ENCODE data around the gene TMEM119.

DNA sequence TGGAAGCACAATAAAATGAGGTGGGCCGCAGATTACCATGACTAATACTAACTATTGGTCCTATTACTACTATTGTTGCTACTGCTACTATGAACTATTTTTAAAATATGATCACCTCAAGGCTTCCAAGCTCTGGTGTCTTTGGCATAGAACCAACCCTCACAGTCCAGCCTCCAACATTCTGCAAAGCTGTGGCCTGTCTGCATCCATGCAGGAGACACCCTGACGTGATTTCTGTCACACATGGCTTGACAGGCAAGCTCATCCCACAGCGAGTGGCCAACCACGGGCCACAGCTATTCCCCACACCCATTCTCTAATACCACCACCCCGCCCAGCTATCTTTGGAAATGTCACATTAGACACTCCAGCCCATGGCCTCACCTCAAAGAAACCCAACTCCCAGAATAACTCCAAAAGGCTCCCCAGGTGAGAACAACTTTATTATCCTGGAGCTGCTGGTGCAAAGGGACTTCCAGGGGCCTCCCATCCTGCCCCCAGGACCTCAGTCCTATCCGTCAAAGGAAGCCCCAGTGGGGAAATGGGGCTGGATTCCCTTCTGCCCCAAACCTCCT, 21.1 kb downstream of the TMEM119 start:
- no peak for TF ChIP-seq TCF7 (IDR thresholded peaks at IDR 0.05; ENCODE audit: borderline replicate concordance)
- TF ChIP-seq, protein P1, sequence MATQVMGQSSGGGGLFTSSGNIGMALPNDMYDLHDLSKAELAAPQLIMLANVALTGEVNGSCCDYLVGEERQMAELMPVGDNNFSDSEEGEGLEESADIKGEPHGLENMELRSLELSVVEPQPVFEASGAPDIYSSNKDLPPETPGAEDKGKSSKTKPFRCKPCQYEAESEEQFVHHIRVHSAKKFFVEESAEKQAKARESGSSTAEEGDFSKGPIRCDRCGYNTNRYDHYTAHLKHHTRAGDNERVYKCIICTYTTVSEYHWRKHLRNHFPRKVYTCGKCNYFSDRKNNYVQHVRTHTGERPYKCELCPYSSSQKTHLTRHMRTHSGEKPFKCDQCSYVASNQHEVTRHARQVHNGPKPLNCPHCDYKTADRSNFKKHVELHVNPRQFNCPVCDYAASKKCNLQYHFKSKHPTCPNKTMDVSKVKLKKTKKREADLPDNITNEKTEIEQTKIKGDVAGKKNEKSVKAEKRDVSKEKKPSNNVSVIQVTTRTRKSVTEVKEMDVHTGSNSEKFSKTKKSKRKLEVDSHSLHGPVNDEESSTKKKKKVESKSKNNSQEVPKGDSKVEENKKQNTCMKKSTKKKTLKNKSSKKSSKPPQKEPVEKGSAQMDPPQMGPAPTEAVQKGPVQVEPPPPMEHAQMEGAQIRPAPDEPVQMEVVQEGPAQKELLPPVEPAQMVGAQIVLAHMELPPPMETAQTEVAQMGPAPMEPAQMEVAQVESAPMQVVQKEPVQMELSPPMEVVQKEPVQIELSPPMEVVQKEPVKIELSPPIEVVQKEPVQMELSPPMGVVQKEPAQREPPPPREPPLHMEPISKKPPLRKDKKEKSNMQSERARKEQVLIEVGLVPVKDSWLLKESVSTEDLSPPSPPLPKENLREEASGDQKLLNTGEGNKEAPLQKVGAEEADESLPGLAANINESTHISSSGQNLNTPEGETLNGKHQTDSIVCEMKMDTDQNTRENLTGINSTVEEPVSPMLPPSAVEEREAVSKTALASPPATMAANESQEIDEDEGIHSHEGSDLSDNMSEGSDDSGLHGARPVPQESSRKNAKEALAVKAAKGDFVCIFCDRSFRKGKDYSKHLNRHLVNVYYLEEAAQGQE (IDR thresholded peaks at IDR 0.05; ENCODE audit: low read depth, low read length), result no peak
- TF ChIP-seq CBFB (IDR thresholded peaks at IDR 0.05; ENCODE audit: low read depth), result no peak
- no peak for TF ChIP-seq ESRRA (IDR thresholded peaks at IDR 0.05; ENCODE audit: low read length)
- TF ChIP-seq BHLHE40 (IDR thresholded peaks at IDR 0.05; ENCODE audit: borderline replicate concordance in 1 of 2, low read depth in 2 of 2, low read length in 1 of 2), result no peak
- no peak for TF ChIP-seq TAF1 (IDR thresholded peaks at IDR 0.05; ENCODE audit: borderline replicate concordance, low read depth, low read length)
- TF ChIP-seq, protein P2, sequence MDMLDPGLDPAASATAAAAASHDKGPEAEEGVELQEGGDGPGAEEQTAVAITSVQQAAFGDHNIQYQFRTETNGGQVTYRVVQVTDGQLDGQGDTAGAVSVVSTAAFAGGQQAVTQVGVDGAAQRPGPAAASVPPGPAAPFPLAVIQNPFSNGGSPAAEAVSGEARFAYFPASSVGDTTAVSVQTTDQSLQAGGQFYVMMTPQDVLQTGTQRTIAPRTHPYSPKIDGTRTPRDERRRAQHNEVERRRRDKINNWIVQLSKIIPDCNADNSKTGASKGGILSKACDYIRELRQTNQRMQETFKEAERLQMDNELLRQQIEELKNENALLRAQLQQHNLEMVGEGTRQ (IDR thresholded peaks at IDR 0.05; ENCODE audit: borderline replicate concordance, low read depth, low read length), result no peak
- no peak for TF ChIP-seq RCOR1 (conservative IDR thresholded peaks at IDR 0.05; ENCODE audit: low read depth, low read length)
- no peak for TF ChIP-seq MYC (IDR thresholded peaks at IDR 0.05; ENCODE audit: insufficient read depth, insufficient read length, insufficient replicate concordance, low read length, severe bottlenecking)

Data from GM12878 (cell line).